ENCODE data around the gene CEP290.

CEP290 gene, protein sequence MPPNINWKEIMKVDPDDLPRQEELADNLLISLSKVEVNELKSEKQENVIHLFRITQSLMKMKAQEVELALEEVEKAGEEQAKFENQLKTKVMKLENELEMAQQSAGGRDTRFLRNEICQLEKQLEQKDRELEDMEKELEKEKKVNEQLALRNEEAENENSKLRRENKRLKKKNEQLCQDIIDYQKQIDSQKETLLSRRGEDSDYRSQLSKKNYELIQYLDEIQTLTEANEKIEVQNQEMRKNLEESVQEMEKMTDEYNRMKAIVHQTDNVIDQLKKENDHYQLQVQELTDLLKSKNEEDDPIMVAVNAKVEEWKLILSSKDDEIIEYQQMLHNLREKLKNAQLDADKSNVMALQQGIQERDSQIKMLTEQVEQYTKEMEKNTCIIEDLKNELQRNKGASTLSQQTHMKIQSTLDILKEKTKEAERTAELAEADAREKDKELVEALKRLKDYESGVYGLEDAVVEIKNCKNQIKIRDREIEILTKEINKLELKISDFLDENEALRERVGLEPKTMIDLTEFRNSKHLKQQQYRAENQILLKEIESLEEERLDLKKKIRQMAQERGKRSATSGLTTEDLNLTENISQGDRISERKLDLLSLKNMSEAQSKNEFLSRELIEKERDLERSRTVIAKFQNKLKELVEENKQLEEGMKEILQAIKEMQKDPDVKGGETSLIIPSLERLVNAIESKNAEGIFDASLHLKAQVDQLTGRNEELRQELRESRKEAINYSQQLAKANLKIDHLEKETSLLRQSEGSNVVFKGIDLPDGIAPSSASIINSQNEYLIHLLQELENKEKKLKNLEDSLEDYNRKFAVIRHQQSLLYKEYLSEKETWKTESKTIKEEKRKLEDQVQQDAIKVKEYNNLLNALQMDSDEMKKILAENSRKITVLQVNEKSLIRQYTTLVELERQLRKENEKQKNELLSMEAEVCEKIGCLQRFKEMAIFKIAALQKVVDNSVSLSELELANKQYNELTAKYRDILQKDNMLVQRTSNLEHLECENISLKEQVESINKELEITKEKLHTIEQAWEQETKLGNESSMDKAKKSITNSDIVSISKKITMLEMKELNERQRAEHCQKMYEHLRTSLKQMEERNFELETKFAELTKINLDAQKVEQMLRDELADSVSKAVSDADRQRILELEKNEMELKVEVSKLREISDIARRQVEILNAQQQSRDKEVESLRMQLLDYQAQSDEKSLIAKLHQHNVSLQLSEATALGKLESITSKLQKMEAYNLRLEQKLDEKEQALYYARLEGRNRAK (N-terminal part only)

DNA sequence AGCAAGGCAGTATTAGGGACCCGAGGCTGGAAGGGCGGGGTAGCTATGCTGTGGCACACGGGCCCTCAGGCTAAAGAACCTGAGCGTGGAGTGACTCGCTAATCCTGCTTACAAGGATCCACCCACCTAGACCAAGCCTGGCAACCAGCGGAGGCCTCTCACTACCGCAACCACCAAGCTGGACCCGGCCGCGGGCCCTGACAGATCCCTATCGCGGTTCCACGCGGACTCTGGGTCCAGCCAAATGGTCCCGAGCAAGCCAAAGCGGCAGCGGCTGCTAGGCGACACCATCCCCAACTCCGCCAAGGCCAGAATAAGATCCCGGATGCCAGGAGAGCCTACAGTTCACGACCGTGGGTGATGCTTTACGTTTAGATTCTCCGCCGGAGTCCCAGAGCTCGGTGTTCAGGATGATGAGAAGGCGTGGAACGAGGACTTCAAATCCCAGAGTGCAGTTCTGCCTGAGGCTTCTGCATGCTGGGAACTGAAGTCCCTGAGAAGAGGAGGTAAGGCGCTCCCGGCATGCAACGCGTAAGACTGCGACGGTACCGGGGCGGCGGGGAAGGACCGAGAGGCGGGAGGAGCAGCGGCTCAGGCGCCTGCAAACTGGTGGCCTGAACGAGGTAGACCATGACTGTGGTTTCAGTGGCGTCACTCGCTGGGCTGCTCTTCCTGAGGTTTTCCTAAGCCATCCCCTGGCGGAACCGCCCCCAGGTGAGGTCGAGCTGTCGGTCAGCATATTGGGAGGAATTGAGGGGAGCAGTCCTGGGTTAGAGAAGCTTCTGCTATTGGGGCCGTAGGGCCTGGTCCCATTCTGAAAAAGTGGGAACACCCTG lies at the start of gene CEP290, which contains the start of gene TMTC3:
CEP290 (minus strand) TSS at position 315 of the 836 bp plus-strand sequence. CDS start 781 bp downstream, outside the sequence.
TMTC3 (plus strand) TSS at position 534 of the 836 bp plus-strand sequence. CDS start 6,009 bp downstream, outside the sequence.
- DNase-seq (ENCODE audit: insufficient read length, low spot score) (peak; percentile 52), FAIRE-seq (peak; percentile 82)
- TF ChIP-seq, protein P1, sequence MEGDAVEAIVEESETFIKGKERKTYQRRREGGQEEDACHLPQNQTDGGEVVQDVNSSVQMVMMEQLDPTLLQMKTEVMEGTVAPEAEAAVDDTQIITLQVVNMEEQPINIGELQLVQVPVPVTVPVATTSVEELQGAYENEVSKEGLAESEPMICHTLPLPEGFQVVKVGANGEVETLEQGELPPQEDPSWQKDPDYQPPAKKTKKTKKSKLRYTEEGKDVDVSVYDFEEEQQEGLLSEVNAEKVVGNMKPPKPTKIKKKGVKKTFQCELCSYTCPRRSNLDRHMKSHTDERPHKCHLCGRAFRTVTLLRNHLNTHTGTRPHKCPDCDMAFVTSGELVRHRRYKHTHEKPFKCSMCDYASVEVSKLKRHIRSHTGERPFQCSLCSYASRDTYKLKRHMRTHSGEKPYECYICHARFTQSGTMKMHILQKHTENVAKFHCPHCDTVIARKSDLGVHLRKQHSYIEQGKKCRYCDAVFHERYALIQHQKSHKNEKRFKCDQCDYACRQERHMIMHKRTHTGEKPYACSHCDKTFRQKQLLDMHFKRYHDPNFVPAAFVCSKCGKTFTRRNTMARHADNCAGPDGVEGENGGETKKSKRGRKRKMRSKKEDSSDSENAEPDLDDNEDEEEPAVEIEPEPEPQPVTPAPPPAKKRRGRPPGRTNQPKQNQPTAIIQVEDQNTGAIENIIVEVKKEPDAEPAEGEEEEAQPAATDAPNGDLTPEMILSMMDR (IDR thresholded peaks at IDR 0.05; ENCODE audit: insufficient read depth, missing control alignments) = no peak

DNA sequence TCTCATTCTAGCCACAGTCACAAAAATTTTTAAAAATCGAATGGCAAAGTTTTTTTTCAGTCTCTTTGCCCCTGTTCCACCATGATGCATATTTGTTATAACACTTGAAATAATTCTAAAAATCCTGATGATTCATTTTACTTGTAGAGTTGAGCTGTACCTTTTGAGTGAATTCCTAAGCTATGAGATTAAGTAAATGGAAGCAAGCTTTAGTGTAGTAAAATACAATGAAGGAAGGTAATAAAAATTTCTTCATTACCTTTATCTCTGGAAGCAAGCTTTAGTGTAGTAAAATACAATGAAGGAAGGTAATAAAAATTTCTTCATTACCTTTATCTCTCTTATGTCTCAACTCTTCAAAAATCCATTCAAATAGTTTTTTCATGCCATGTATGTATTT lies 46.3 kb upstream of the CEP290 start:
- DNase-seq (ENCODE audit: insufficient read length, low spot score) (no peak), FAIRE-seq (no peak)
- TF ChIP-seq, protein P1 (IDR thresholded peaks at IDR 0.05; ENCODE audit: insufficient read depth, missing control alignments) = no peak

DNA sequence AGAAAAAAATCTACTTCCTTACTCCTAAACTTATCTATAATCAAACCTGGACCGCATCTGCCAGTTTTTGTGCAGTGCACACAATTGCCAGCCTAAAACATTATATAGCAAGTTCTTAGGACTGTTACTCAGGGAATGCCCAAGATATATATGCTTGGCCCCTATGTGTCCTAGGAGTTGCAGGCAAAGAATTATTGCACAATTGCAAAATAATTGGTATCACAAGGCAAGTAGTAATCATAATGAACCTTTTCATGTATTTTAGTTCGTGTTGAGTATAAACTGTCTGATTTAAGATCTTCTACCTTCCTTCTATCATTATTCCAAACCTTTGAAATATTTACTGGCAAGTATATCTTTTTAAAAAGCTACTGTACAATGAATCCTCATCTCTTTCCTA lies 45.7 kb upstream of the CEP290 start:
- TF ChIP-seq, protein P1 (IDR thresholded peaks at IDR 0.05; ENCODE audit: insufficient read depth, missing control alignments) = no peak
- FAIRE-seq (no peak), DNase-seq (ENCODE audit: insufficient read length, low spot score) (no peak)

DNA sequence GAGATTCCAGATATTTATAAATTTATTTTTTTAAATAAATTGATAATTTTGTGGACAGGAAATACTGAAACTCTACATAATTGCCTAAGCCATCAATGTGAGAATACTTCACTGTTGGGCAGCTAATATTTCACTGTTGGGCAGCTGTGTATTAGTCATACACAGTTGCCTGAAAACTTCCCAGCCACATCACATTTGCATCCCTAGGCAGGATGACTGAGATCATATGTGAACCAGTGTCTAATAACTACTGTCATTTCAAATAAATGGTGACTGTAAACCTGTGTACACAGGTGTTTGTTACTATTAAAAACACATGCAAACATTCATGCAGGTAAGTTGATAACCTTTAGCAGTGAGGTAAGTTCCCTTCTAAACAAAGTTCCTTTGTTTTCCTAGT lies 44.1 kb upstream of the CEP290 start:
- DNase-seq (ENCODE audit: insufficient read length, low spot score) (no peak), FAIRE-seq (no peak)
- TF ChIP-seq, protein P1 (IDR thresholded peaks at IDR 0.05; ENCODE audit: insufficient read depth, missing control alignments) = no peak

DNA sequence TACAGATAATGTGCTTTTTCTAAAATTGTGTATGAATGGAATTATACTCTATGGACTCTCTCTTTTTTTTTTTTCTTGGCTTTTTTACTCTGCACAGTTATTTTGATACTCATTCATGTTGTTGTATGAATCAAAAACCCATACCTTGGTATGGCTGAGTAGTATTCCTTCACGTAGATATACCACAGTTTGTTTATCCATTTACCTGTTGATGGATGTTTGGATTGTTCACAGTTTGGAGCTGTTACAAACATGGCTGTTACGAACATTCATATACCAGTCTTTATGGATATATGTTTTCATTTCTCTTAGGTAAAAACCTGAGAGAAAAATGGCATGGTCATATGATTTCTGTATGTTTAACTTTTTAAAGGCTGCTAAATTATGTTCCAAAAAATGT lies 43.4 kb upstream of the CEP290 start:
- FAIRE-seq (no peak), DNase-seq (ENCODE audit: insufficient read length, low spot score) (no peak)
- TF ChIP-seq, protein P1 (IDR thresholded peaks at IDR 0.05; ENCODE audit: insufficient read depth, missing control alignments) = no peak

DNA sequence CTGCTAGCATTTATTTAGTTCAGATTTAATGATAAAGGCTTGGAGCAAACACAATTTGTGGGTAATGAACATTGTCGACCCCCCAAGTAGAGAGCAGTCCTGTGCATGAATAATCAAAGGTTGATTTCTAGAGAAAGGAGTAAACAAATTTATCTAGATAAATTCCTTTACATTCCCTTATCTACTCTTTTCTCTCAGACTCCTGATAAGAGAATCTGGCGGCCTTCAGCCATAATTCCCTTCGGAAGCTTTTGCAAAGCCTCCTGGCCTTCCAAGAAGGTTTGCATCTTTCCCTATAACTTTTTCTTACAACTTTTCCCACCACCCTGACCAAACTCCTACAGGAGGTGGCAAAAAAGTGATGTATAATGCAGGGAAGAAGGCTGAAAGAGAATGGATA lies 42.3 kb upstream of the CEP290 start:
- no peak for FAIRE-seq
- no peak for DNase-seq (ENCODE audit: insufficient read length, low spot score)
- TF ChIP-seq, protein P1 (IDR thresholded peaks at IDR 0.05; ENCODE audit: insufficient read depth, missing control alignments) = no peak
